Activated naive CD4-positive, alpha-beta T cell treated with anti-CD3 and anti-CD28 coated beads, Interleukin-2, amount 50 U/mL, for 24 hours (primary cell): Measurements from ENCODE around the gene STIM2.

ENCODE experiments used
- H3K27ac Mint-ChIP-seq: one replicate; pipeline ENCODE4 v1.8.0; 2021; ENCODE audit warnings: mild to moderate bottlenecking, mixed read lengths
- H3K27me3 Mint-ChIP-seq: one replicate; pipeline ENCODE4 v1.8.0; 2021; ENCODE audit warnings: mixed read lengths
- H3K36me3 Mint-ChIP-seq: one replicate; pipeline ENCODE4 v1.8.0; 2021; ENCODE audit warnings: mixed read lengths
- H3K4me1 Mint-ChIP-seq: one replicate; pipeline ENCODE4 v1.8.0; 2021; ENCODE audit warnings: mixed read lengths
- H3K4me3 Mint-ChIP-seq: one replicate; pipeline ENCODE4 v1.8.0; 2021; ENCODE audit warnings: mild to moderate bottlenecking, mixed read lengths
- H3K9me3 Mint-ChIP-seq: one replicate; pipeline ENCODE4 v1.8.0; 2021; ENCODE audit warnings: mixed read lengths

STIM2 gene

DNA sequence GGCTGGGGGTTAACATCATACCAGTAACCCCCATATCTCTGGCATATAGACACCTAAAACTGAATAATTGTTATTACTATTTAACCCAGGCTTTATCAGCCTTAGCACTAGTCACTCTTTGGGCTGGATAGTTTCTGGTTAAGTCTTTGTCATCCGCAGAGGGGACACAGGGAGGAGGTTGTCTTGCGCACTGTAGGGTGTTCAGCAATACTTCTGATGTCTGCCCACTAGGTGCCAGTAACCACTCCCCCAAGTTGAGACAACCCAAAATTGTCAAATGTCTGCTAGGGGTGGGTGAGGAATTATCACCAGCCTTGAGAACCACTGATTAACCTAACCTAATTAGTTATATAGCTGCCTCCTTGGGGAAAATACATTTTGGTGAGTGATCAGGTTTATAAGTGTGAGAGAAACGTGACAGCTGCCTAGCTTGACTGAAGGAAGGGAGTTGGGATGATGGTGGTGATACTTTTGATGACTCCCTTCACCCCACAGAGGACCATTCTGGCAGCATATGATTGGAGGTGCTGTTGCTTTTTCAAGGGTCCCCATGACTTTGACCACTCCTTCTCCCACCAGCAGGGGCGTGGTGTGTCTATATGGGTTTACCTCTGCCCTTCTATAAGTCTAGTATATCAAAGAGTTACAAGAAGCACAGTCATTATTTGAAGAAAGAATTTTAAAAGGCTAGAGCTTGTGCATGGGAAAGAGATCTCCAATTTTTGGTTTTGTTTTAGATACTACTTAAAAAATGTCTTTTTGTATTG lies 140.9 kb downstream of the STIM2 start:
- H3K4me1 Mint-ChIP-seq: peaks cover 70% of the 10 kb centered on the region
- H3K27me3 Mint-ChIP-seq: no peaks in the 10 kb centered on the region
- H3K27ac Mint-ChIP-seq: peak overlapping the region; percentile 83
- H3K4me3 Mint-ChIP-seq: no peak overlapping the region
- H3K36me3 Mint-ChIP-seq: peaks cover 4% of the 10 kb centered on the region
- H3K9me3 Mint-ChIP-seq: no peaks in the 10 kb centered on the region

DNA sequence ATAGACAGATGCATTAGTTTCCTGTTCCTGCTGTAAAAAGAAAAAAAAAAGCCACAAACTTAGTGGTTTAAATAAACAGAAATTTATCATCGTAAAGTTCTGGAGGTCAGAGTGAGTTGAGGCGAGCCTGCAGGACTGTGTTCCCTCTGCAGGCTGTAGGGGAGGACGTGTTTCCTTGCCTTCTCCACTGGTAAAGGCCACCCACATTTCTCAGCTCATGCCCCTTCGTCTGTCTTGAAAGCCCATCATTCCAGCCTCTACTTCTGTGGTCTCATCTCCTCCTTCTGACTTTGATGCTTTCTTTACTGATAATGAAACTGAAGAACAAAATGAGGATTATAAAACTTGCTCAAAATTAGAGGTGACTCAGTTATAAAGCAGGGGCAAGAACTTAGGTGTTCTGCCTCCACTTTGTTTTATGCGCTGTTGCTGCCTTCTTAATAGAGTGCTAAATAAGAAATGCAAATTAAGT lies 143.0 kb downstream of the STIM2 start:
- Mint-ChIP-seq H3K9me3 (no peaks in the 10 kb centered on the region), H3K27ac (peak overlapping the region; percentile 96), H3K36me3 (peaks cover 4% of the 10 kb centered on the region), H3K4me1 (peaks cover 68% of the 10 kb centered on the region), H3K27me3 (no peaks in the 10 kb centered on the region), H3K4me3 (peak overlapping the region; percentile 72)

DNA sequence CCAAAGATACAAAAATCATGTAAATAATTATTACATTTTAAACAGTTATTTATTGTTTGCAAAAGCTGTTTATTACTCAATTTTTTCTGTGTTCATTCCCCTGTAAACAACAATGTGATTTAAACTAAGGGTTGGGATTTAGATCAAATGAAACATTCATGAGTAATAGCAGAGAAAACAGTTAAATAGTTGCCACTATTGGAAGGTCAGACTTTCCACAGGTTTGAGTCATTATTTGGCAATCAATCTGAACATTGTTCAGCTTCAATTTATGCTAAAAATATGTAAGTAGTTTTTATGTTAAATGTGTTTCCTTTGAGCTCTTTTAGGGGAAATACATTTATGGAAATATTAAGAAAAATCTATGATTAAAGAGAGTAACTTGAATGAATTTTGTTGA lies 144.9 kb downstream of the STIM2 start:
- H3K4me3 Mint-ChIP-seq: no peak overlapping the region
- H3K27me3 Mint-ChIP-seq: no peaks in the 10 kb centered on the region
- peaks cover 68% of the 10 kb centered on the region for H3K4me1 Mint-ChIP-seq
- H3K36me3 Mint-ChIP-seq: peaks cover 3% of the 10 kb centered on the region
- peak overlapping the region; percentile 90 for H3K27ac Mint-ChIP-seq
- H3K9me3 Mint-ChIP-seq: no peaks in the 10 kb centered on the region

DNA sequence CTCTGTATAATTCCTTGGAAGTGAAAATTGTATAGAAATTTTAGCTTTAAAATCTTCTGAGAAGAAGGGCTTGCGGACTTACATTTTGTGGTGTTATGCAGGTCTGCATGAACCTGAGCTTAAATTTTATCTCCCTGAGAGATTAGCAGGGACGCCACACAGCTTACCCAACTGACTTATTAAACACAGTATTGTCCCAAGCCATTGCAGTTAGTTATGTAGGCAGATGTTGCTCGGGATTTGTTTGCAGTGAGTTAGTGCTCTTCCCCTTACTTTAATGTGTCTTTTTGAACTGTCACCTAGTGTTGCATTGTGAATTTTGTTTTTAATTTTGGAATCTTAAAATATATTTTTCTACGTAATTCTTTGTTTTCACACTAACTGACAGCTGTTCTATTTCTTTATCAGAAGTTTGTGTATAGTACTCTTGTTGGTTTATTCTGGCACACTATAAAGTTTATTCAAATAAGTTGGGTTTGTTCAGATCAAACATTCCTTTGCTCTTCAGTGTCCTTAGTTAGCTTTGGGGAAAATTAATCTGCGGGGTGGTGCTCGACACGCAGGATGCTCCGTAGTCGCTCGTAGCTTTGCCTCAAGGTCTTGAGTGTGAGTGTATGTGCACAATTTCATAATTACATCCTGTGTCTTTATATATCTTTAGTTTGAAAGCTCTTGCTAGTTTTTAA lies 145.4 kb downstream of the STIM2 start:
- no peak overlapping the region for H3K4me3 Mint-ChIP-seq
- H3K9me3 Mint-ChIP-seq: no peaks in the 10 kb centered on the region
- H3K27ac Mint-ChIP-seq: peak overlapping the region; percentile 90
- H3K4me1 Mint-ChIP-seq: peaks cover 64% of the 10 kb centered on the region
- peaks cover 3% of the 10 kb centered on the region for H3K36me3 Mint-ChIP-seq
- H3K27me3 Mint-ChIP-seq: no peaks in the 10 kb centered on the region

DNA sequence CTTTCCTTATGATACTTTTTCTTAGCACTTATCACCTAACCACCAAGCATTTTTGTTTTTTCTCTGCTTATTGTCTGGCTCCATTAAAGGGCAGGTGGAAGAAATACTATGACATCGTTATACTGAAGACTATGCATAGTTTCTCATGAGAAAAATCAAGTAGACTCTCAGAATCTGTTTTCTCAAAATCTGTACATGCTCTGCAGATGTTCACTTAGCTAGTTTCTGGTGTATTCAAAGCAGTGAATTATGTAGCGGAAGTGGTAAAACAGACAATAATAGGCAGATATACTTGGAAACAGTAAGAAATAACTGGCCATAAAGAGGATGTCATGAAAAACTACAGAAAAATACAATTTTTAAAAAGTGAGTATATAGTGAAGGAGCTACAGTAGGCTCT lies 146.0 kb downstream of the STIM2 start:
- Mint-ChIP-seq H3K27ac (peak overlapping the region; percentile 90), H3K4me1 (peaks cover 60% of the 10 kb centered on the region), H3K4me3 (no peak overlapping the region), H3K36me3 (peaks cover 3% of the 10 kb centered on the region), H3K27me3 (no peaks in the 10 kb centered on the region), H3K9me3 (no peaks in the 10 kb centered on the region)

DNA sequence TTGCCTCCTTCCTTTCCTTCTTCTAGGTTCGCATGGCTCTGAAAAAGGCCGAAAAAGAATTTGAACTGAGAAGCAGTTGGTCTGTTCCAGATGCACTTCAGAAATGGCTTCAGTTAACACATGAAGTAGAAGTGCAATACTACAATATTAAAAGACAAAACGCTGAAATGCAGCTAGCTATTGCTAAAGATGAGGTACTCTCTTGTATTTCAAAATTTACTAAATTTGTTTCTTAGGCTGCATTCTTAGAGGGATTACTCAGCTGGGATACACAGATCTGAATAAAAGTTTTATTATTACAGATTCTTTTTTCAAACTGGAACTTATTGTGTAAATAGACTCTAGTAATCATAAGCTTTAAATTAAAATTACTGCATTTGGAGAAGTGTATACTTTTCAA lies 146.9 kb downstream of the STIM2 start:
- no peaks in the 10 kb centered on the region for H3K9me3 Mint-ChIP-seq
- H3K4me3 Mint-ChIP-seq: no peak overlapping the region
- peaks cover 3% of the 10 kb centered on the region for H3K36me3 Mint-ChIP-seq
- peak overlapping the region; percentile 90 for H3K27ac Mint-ChIP-seq
- H3K27me3 Mint-ChIP-seq: no peaks in the 10 kb centered on the region
- H3K4me1 Mint-ChIP-seq: peaks cover 57% of the 10 kb centered on the region

DNA sequence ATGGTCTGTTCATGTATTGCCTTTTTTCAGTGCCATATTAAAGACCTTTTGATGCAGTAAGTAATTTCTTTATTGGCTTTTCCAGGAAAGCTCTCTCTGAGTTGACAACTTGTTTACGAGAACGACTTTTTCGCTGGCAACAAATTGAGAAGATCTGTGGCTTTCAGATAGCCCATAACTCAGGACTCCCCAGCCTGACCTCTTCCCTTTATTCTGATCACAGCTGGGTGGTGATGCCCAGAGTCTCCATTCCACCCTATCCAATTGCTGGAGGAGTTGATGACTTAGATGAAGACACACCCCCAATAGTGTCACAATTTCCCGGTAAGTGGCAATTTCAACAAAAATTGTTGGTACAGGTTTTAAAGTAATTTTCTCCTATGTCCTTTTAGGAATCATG lies 148.0 kb downstream of the STIM2 start:
- no peaks in the 10 kb centered on the region for H3K9me3 Mint-ChIP-seq
- peaks cover 46% of the 10 kb centered on the region for H3K4me1 Mint-ChIP-seq
- peaks cover 3% of the 10 kb centered on the region for H3K36me3 Mint-ChIP-seq
- no peaks in the 10 kb centered on the region for H3K27me3 Mint-ChIP-seq
- H3K4me3 Mint-ChIP-seq: no peak overlapping the region
- H3K27ac Mint-ChIP-seq: peak overlapping the region; percentile 41

DNA sequence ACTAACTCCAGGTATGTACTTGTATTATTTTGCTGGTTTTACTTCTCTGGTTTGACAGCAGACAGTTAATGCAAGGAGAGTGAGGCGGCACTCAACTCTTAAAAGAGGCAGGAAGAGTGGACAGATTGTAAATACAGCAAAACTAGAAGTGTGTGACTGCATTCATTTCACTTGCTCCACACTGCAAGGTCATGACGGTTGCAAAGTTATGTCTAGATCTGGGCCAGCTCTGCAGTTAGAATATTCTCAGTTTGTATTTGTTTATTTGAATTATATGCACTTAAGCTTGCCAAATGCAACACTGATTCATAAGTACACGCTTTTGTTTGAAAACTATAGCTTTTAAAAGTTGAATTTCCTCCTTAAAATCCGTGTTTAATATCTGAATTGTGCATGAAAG lies 148.9 kb downstream of the STIM2 start:
- no peak overlapping the region for H3K27ac Mint-ChIP-seq
- peaks cover 40% of the 10 kb centered on the region for H3K4me1 Mint-ChIP-seq
- peaks cover 2% of the 10 kb centered on the region for H3K36me3 Mint-ChIP-seq
- no peaks in the 10 kb centered on the region for H3K27me3 Mint-ChIP-seq
- H3K4me3 Mint-ChIP-seq: no peak overlapping the region
- no peaks in the 10 kb centered on the region for H3K9me3 Mint-ChIP-seq

DNA sequence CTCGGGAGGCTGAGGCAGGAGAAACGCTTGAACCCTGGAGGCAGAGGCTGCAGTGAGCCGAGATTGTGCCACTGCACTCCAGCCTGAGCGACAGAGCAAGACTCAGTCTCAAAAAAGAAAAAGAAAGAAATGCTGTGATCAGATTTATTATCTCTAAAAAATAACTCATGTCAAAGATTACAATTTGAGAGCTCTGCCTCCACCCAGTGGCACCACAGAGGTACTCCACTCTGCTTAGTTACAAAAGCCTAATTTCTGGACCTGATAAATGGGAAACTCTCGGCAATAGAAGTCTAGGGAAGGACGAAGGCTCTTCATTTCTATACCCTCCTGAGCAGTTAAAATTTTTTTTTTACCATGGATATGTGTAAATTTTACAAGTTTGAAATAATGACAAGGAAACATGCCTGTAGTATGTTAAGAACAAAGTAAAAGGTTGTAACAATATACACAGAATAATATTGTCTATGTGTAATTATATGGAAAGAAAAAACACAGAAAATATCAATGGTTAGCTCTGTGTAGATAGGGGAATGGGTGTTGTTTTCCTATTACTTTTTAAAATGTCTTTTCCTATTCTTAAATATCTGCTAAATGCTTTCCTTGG lies 149.8 kb downstream of the STIM2 start:
- Mint-ChIP-seq H3K27ac (no peak overlapping the region), H3K4me3 (no peak overlapping the region), H3K27me3 (no peaks in the 10 kb centered on the region), H3K4me1 (peaks cover 40% of the 10 kb centered on the region), H3K9me3 (no peaks in the 10 kb centered on the region), H3K36me3 (peaks cover 5% of the 10 kb centered on the region)

DNA sequence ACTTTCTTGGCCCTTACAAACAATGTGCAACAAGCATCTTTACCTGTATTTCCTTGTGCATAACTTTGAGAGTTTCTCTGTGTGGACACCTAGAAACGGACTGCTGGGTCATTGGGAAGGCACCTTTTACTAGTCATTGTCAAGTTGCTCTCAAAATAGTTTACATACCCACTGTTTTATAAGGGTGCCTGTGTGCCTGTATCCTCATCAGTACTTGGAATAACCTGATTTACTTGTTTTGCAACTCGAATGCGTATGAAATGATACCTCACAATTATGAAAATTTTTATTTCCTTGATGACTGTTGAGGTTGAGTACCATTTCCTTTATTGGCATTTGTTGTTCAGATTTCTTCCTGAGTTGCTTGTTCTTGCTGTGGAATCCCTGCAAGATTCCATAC lies 150.8 kb downstream of the STIM2 start:
- H3K4me3 Mint-ChIP-seq: no peak overlapping the region
- H3K27ac Mint-ChIP-seq: no peak overlapping the region
- H3K9me3 Mint-ChIP-seq: no peaks in the 10 kb centered on the region
- no peaks in the 10 kb centered on the region for H3K27me3 Mint-ChIP-seq
- H3K4me1 Mint-ChIP-seq: peaks cover 37% of the 10 kb centered on the region
- H3K36me3 Mint-ChIP-seq: peaks cover 9% of the 10 kb centered on the region

DNA sequence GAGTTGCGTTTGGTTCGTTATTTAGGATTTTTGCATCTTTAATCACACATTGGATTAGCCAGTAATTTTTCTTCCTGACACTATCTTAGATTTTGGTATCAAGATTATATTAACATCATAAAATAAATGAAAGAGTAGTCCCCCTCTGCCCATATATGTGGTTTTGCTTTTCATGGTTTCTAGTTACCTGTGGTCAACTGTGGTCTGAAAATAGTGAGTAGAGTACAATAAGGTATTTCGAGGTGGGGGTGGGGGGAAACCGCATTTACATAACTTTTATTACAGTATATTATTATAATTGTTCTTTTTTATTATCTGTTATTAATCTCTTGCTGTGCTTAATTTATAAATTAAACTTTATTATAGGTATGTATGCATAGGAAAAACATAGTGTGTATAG lies 152.4 kb downstream of the STIM2 start:
- peaks cover 11% of the 10 kb centered on the region for H3K36me3 Mint-ChIP-seq
- H3K27me3 Mint-ChIP-seq: no peaks in the 10 kb centered on the region
- peaks cover 40% of the 10 kb centered on the region for H3K4me1 Mint-ChIP-seq
- no peak overlapping the region for H3K4me3 Mint-ChIP-seq
- H3K27ac Mint-ChIP-seq: no peak overlapping the region
- no peaks in the 10 kb centered on the region for H3K9me3 Mint-ChIP-seq

DNA sequence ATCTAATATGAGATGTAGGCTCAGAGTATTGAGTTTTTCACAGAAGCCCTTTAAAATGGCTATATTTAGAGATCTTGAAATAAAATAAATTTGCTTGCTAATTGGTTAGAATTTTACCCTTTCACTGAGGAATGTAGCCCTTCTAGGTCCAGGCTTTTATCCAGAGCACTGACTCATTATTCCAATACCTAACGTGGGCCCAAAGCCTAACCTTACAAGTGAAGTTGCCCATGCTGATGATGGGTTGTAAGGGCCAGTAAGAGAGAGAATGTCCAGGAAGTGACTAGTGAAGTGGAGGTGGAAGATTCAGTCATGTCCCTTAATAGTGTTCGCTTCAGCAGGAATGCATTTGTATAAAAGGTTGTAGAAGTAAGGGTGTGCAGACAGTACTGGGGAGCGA lies 155.9 kb downstream of the STIM2 start:
- Mint-ChIP-seq H3K27ac (peak overlapping the region; percentile 3), H3K36me3 (peaks cover 18% of the 10 kb centered on the region), H3K9me3 (no peaks in the 10 kb centered on the region), H3K27me3 (no peaks in the 10 kb centered on the region), H3K4me1 (peaks cover 36% of the 10 kb centered on the region), H3K4me3 (no peak overlapping the region)

DNA sequence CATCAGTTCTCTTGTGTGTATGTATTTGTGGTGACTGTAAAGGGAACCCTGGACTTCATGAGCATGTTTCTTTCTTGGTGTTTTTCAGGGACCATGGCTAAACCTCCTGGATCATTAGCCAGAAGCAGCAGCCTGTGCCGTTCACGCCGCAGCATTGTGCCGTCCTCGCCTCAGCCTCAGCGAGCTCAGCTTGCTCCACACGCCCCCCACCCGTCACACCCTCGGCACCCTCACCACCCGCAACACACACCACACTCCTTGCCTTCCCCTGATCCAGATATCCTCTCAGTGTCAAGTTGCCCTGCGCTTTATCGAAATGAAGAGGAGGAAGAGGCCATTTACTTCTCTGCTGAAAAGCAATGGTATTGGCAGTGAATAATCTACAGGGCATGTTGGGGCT lies 157.0 kb downstream of the STIM2 start:
- Mint-ChIP-seq H3K27ac (no peak overlapping the region), H3K4me3 (no peak overlapping the region), H3K4me1 (peaks cover 32% of the 10 kb centered on the region), H3K9me3 (no peaks in the 10 kb centered on the region), H3K27me3 (no peaks in the 10 kb centered on the region), H3K36me3 (peaks cover 19% of the 10 kb centered on the region)

DNA sequence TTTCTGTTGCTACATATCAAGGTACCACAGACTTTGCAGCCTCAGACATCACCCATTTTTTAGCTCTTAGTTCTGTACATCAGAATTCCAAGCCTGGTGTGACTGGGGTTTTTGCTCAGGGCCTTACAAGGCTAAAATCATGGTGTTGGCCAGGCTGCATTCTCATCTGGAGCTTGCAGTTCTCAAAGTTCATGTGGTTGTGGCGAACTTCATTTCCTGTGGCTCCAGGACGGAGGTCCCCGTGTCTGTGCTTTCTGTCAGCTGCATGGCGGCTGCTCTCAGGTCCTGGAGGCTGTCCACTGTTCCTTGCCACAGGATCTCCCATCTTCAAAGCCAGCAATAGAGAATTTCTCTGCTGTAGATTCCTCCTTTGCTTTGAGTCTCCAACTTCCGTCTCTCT lies 157.4 kb downstream of the STIM2 start:
- Mint-ChIP-seq H3K9me3 (no peaks in the 10 kb centered on the region), H3K27ac (peak overlapping the region; percentile 12), H3K27me3 (no peaks in the 10 kb centered on the region), H3K36me3 (peaks cover 19% of the 10 kb centered on the region), H3K4me3 (no peak overlapping the region), H3K4me1 (peaks cover 32% of the 10 kb centered on the region)

DNA sequence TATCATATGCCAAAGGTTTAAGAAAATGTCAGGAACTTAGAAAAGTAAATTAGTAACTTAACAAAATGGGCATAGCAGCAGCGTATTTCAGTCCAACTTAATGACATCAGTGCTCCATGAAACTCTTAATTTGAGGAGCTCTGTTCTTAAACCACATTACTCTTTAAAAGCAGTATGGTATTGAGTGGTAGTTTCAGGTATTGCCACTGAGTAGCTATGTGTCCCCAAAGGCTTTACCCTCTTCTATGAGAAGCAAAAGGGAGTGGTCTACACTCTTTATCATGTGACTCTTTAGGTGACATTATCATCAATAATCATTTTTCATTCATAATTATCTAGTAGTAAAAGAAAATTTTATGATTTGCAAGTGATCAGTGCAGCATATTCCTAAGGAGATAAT lies 158.3 kb downstream of the STIM2 start:
- no peaks in the 10 kb centered on the region for H3K9me3 Mint-ChIP-seq
- H3K4me3 Mint-ChIP-seq: no peak overlapping the region
- no peaks in the 10 kb centered on the region for H3K27me3 Mint-ChIP-seq
- H3K27ac Mint-ChIP-seq: no peak overlapping the region
- H3K36me3 Mint-ChIP-seq: peaks cover 20% of the 10 kb centered on the region
- H3K4me1 Mint-ChIP-seq: peaks cover 32% of the 10 kb centered on the region

DNA sequence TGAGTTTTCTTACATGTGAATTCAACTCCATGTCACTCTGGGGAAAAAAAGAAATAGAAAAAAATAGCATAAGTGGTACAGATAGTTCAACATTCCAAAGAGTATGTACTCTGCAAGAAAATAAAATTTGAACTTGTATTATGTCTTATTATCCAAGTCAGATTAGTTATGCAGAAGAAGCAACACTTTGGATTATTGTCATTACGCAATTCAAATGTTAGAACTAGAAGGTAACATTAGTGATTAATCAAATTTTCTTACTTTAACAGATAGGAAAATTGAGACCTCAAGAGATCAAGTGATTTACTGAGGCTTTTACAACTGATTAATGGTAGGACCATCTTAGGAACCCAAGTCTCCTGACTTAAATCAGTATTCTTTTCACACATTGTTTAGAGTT lies 159.1 kb downstream of the STIM2 start:
- Mint-ChIP-seq H3K4me1 (peaks cover 31% of the 10 kb centered on the region), H3K27me3 (no peaks in the 10 kb centered on the region), H3K27ac (no peak overlapping the region), H3K36me3 (peaks cover 23% of the 10 kb centered on the region), H3K4me3 (no peak overlapping the region), H3K9me3 (no peaks in the 10 kb centered on the region)
